ENCODE results near the gene BTBD2. TPM values are rescaled to one million over a fixed set of nuclear protein-coding genes. Genes with fewer than 3 reads are reported as not detected.

BTBD2 gene
- polyA plus RNA-seq, 2 donors, result 40.0 to 48.9 TPM

- Histone ChIP-seq H3K27ac (ENCODE audit: low read depth in 2 of 2, low read length in 1 of 2) (peak overlapping the region; percentile 99 to 100), H3K4me3 (ENCODE audit: low read depth in 1 of 2, low read length in 2 of 2) (no peak overlapping the region), H3K27me3 (ENCODE audit: control insufficient read depth in 1 of 2, insufficient read depth in 2 of 2, low read length in 2 of 2) (no peaks in the 10 kb centered on the region), H3K9me3 (ENCODE audit: control insufficient read depth in 2 of 2, insufficient read depth in 1 of 2, low read depth in 1 of 2, low read length in 1 of 2) (peaks cover 0 to 3% of the 10 kb centered on the region in 2 donors), H3K4me1 (ENCODE audit: control insufficient read depth in 2 of 2, insufficient read depth in 2 of 2, low read length in 1 of 2) (peaks cover 19 to 58% of the 10 kb centered on the region in 2 donors), H3K36me3 (ENCODE audit: control insufficient read depth in 2 of 2, insufficient read depth in 2 of 2, low read length in 1 of 2) (no peaks in the 10 kb centered on the region)
- WGBS, 2 donors, result 75 to 76% methylated on average over 26 to 27 of the region's 27 CpGs
These were observed 43.3 kb upstream of the BTBD2 start for GRCh38 chr19:2058570-2059421.

DNA sequence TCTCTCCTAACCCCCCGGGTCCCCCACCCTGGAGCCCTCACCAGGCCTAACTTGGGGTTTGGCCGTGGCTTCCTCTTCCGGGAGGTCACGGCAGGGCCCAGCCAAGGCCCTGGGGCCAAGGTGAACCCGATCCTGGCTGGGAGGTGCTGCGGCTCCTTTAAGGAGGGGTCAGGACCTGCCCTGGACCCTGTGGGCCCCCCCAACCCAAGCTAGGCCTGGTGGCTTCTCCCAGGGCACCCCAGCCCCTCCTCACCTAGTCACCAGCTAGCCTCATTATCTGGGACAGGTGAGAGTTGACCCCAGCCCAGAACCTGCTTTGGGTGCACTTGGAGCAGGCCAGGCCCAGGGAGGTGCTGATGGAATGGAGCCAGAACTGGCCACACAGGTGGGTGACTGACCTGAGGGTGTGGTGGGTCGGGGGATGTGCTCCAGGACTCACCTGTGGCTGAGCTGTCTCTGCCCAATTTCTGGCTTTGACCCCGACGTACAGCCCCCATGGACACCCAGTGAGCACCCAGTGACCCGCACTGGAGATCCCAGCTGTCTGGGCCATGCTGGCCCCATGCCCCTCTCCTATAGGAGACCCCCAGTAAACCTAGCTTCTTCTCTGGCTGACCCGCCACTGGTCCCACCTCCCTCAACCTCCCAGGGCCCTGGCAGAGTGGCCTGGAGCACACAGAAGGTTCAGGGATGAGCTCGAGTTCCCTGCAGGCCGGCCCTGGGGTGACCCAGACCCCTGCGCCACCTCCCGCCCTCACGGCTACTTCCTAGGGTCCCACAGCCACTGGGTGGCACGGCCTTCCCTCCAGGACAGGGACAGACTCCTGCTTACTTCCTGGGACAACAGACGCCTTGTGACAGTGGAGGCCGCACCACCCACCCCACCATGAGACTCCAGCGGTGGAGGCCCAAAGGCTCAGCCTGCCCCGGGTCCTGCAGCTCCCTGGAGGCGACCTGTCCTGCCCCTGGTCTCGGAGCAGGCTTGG is 42.3 kb upstream of the BTBD2 start:
- peak overlapping the region; percentile 75 to 100 for H3K27ac ChIP-seq (ENCODE audit: low read depth in 2 of 2, low read length in 1 of 2)
- no peaks in the 10 kb centered on the region for H3K27me3 ChIP-seq (ENCODE audit: control insufficient read depth in 1 of 2, insufficient read depth in 2 of 2, low read length in 2 of 2)
- peaks cover 0 to 3% of the 10 kb centered on the region in 2 donors for H3K9me3 ChIP-seq (ENCODE audit: control insufficient read depth in 2 of 2, insufficient read depth in 1 of 2, low read depth in 1 of 2, low read length in 1 of 2)
- peaks cover 19 to 58% of the 10 kb centered on the region in 2 donors for H3K4me1 ChIP-seq (ENCODE audit: control insufficient read depth in 2 of 2, insufficient read depth in 2 of 2, low read length in 1 of 2)
- H3K36me3 ChIP-seq (ENCODE audit: control insufficient read depth in 2 of 2, insufficient read depth in 2 of 2, low read length in 1 of 2), result no peaks in the 10 kb centered on the region
- WGBS, 2 donors, result 73 to 78% methylated on average over 22 to 23 of the region's 23 CpGs
- no peak overlapping the region for H3K4me3 ChIP-seq (ENCODE audit: low read depth in 1 of 2, low read length in 2 of 2)

- H3K4me1 ChIP-seq (ENCODE audit: control insufficient read depth in 2 of 2, insufficient read depth in 2 of 2, low read length in 1 of 2), result peaks cover 24 to 60% of the 10 kb centered on the region in 2 donors
- WGBS, 2 donors, result 30 to 40% methylated on average over 5 of the region's 5 CpGs
- H3K36me3 ChIP-seq (ENCODE audit: control insufficient read depth in 2 of 2, insufficient read depth in 2 of 2, low read length in 1 of 2), result no peaks in the 10 kb centered on the region
- H3K27ac ChIP-seq (ENCODE audit: low read depth in 2 of 2, low read length in 1 of 2), result peak overlapping the region; percentile 57 to 100
- no peak overlapping the region for H3K4me3 ChIP-seq (ENCODE audit: low read depth in 1 of 2, low read length in 2 of 2)
- H3K9me3 ChIP-seq (ENCODE audit: control insufficient read depth in 2 of 2, insufficient read depth in 1 of 2, low read depth in 1 of 2, low read length in 1 of 2), result peaks cover 0 to 3% of the 10 kb centered on the region in 2 donors
- H3K27me3 ChIP-seq (ENCODE audit: control insufficient read depth in 1 of 2, insufficient read depth in 2 of 2, low read length in 2 of 2), result no peaks in the 10 kb centered on the region
These were observed 41.3 kb upstream of the BTBD2 start for GRCh38 chr19:2056837-2057192.

GRCh38 chr19:2055931-2056836 is 40.7 kb upstream of the BTBD2 start:
- H3K36me3 ChIP-seq (ENCODE audit: control insufficient read depth in 2 of 2, insufficient read depth in 2 of 2, low read length in 1 of 2), result no peaks in the 10 kb centered on the region
- 15 to 16% methylated on average over 17 to 22 of the region's 22 CpGs for WGBS, 2 donors
- H3K4me3 ChIP-seq (ENCODE audit: low read depth in 1 of 2, low read length in 2 of 2), result peak overlapping the region in 1 of 2 donors; percentile 16
- peak overlapping the region; percentile 93 to 100 for H3K27ac ChIP-seq (ENCODE audit: low read depth in 2 of 2, low read length in 1 of 2)
- H3K4me1 ChIP-seq (ENCODE audit: control insufficient read depth in 2 of 2, insufficient read depth in 2 of 2, low read length in 1 of 2), result peaks cover 24 to 66% of the 10 kb centered on the region in 2 donors
- H3K27me3 ChIP-seq (ENCODE audit: control insufficient read depth in 1 of 2, insufficient read depth in 2 of 2, low read length in 2 of 2), result no peaks in the 10 kb centered on the region
- H3K9me3 ChIP-seq (ENCODE audit: control insufficient read depth in 2 of 2, insufficient read depth in 1 of 2, low read depth in 1 of 2, low read length in 1 of 2), result peaks cover 0 to 3% of the 10 kb centered on the region in 2 donors

GRCh38 chr19:2054763-2055162 is 39.2 kb upstream of the BTBD2 start:
- Histone ChIP-seq H3K27me3 (ENCODE audit: control insufficient read depth in 1 of 2, insufficient read depth in 2 of 2, low read length in 2 of 2) (no peaks in the 10 kb centered on the region), H3K4me3 (ENCODE audit: low read depth in 1 of 2, low read length in 2 of 2) (no peak overlapping the region), H3K4me1 (ENCODE audit: control insufficient read depth in 2 of 2, insufficient read depth in 2 of 2, low read length in 1 of 2) (peaks cover 24 to 57% of the 10 kb centered on the region in 2 donors), H3K9me3 (ENCODE audit: control insufficient read depth in 2 of 2, insufficient read depth in 1 of 2, low read depth in 1 of 2, low read length in 1 of 2) (peaks cover 0 to 3% of the 10 kb centered on the region in 2 donors), H3K36me3 (ENCODE audit: control insufficient read depth in 2 of 2, insufficient read depth in 2 of 2, low read length in 1 of 2) (no peaks in the 10 kb centered on the region), H3K27ac (ENCODE audit: low read depth in 2 of 2, low read length in 1 of 2) (peak overlapping the region; percentile 10 to 85)
- 40 to 50% methylated on average over 8 of the region's 8 CpGs for WGBS, 2 donors

DNA sequence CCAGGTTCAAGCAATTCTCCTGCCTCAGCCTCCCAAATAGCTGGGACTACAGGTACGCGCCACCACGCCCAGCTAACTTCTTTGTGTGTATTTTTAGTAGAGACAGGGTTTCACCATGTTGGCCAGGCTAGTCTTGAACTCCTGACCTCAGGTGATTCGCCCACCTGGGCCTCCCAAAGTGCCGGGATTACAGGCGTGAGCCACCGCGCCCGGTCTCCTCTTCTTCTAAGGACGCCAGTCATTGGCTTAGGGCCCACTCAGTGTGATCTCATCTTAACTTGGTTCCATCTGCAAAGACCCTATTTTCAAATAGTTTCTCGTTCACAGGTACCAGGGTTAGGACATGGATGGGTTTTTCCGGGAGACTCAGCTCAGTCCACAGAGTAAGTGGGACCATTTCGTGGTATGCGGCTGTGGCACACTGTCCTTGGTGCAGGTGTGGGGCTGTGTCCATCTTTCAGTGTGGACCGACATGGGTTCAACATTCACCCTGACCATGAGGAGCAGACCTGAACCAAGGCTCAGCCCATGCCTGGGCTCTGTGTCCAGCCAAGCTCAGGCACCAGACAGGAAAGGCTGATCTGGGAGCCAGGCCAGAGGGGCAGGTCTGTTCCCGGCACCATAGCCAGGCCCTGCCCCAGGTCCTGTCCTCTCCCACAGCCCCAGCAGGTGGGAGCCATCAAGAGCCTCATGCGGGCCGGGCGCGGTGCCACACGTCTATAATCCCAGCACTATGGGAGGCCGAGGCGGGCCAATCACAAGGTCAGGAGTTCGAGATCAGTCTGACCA is 38.3 kb upstream of the BTBD2 start:
- Histone ChIP-seq H3K27me3 (ENCODE audit: control insufficient read depth in 1 of 2, insufficient read depth in 2 of 2, low read length in 2 of 2) (no peaks in the 10 kb centered on the region), H3K27ac (ENCODE audit: low read depth in 2 of 2, low read length in 1 of 2) (peak overlapping the region; percentile 9 to 65), H3K4me1 (ENCODE audit: control insufficient read depth in 2 of 2, insufficient read depth in 2 of 2, low read length in 1 of 2) (peaks cover 26 to 53% of the 10 kb centered on the region in 2 donors), H3K36me3 (ENCODE audit: control insufficient read depth in 2 of 2, insufficient read depth in 2 of 2, low read length in 1 of 2) (peaks cover 0 to 7% of the 10 kb centered on the region in 2 donors), H3K9me3 (ENCODE audit: control insufficient read depth in 2 of 2, insufficient read depth in 1 of 2, low read depth in 1 of 2, low read length in 1 of 2) (peaks cover 0 to 3% of the 10 kb centered on the region in 2 donors), H3K4me3 (ENCODE audit: low read depth in 1 of 2, low read length in 2 of 2) (no peak overlapping the region)
- WGBS, 2 donors, result 61 to 62% methylated on average over 24 of the region's 24 CpGs

DNA sequence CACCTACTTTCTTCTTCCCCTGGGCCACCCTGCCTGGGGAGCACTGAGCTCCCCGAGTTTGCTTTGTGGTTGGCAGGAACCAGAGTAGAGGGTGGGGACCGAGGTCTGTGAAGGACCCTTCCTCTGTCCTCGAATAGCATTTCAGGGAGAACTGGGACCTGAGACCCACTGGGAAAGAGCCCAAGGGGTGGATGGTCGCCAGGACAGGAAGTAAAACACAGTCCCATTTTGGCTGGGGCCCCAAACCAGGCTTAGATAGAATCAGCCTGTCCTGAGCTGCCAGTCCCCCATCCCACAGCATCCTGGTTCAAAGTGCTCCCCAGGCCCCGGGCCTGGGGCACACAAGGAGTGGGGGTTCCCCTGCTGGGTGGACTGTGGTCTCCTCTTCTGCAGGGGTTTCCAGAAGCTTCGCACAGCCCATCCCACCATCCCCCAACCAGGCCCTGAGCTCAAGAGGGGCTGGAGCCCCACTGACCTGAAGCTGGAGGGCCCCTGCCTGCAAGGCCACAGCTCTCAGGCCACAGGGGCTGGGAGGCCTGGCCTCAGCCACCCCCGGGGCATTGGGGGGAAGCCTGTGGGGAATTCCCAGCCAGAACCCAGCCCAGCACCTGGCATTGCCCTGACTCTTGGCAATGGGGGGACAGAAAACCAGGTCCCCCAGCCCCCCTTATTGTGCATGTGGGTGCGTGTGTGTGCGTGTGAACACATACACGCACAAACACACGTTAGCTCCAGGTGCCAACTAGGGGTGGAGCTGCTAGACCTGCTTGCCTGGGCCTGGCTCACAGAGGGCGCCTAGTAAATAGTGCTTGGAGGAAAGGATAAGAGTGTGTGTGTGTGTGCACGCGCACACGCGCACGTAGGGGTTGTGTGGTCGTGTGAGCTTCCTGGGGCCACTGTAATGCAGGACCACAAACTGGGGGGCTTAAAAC is 36.5 kb upstream of the BTBD2 start:
- WGBS, 2 donors, result 24 to 27% methylated on average over 18 of the region's 18 CpGs
- Histone ChIP-seq H3K4me1 (ENCODE audit: control insufficient read depth in 2 of 2, insufficient read depth in 2 of 2, low read length in 1 of 2) (peaks cover 31 to 56% of the 10 kb centered on the region in 2 donors), H3K36me3 (ENCODE audit: control insufficient read depth in 2 of 2, insufficient read depth in 2 of 2, low read length in 1 of 2) (peaks cover 0 to 18% of the 10 kb centered on the region in 2 donors), H3K9me3 (ENCODE audit: control insufficient read depth in 2 of 2, insufficient read depth in 1 of 2, low read depth in 1 of 2, low read length in 1 of 2) (peaks cover 0 to 3% of the 10 kb centered on the region in 2 donors), H3K4me3 (ENCODE audit: low read depth in 1 of 2, low read length in 2 of 2) (peak overlapping the region in 1 of 2 donors; percentile 88), H3K27me3 (ENCODE audit: control insufficient read depth in 1 of 2, insufficient read depth in 2 of 2, low read length in 2 of 2) (no peaks in the 10 kb centered on the region), H3K27ac (ENCODE audit: low read depth in 2 of 2, low read length in 1 of 2) (peak overlapping the region; percentile 96 to 98)

Measured in esophagus (tissue), 2 donors.